ENCODE results near the gene CCDC102B. TPM values are rescaled to one million over a fixed set of nuclear protein-coding genes. Genes with fewer than 3 reads are reported as not detected.

Gene CCDC102B
- total and polyA plus RNA-seq, 2 of the 8 experiments (the other 6 are each of a cell fraction or from before 2014, with no cell fraction given) = 0.80 to 1.1 TPM

DNA sequence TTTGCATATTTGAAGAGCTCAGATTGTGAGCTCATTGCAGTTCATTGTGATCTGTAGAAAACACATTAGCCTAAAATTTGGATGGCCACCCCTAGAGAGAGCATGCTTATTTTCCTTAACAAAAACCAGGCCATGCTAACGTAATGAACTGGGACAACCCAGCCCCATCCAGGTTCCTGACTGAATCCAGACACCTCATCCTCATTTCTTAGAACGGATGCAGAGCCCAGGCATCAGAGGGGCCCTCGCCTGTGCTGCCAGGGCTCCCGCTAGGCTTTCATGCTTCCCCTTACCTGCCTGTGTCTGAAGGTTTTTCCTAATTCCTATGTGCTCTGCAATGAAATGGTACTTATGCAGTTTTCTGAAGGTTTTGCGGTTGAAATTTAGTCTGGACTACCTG lies 171.1 kb downstream of the CCDC102B start:
- H3K79me2 ChIP-seq (ENCODE audit: control insufficient read depth in 1 of 2, insufficient read depth in 2 of 2, low read length in 2 of 2) = no peaks in the 10 kb centered on the region
- POLR2A ChIA-PET (ENCODE audit: partially characterized antibody) = no interaction called here
- H3K79me1 ChIP-seq (ENCODE audit: low read depth, low read length) = no peaks in the 10 kb centered on the region
- no peak overlapping the region for H3K56ac ChIP-seq (replicated peaks; ENCODE audit: insufficient read length, low read depth, low read length)
- no peak overlapping the region for H3K4me3 ChIP-seq (ENCODE audit: extremely low read depth in 1 of 4, insufficient read depth in 2 of 4, low read depth in 3 of 4, low read length in 4 of 4)
- no peak overlapping the region for H3K23ac ChIP-seq (ENCODE audit: insufficient read length)
- DNase-seq (ENCODE audit: low read depth in 1 of 2, low spot score in 2 of 2) (no peak), FAIRE-seq (no peak)
- H2BK15ac ChIP-seq (ENCODE audit: low read length) = no peak overlapping the region
- peaks cover 0 to 8% (median 4%) of the 10 kb centered on the region in 4 experiments; a peak in 3 of 7 replicates for H3K4me1 ChIP-seq (replicated peaks in 1 of 4; ENCODE audit: control insufficient read depth in 3 of 4, insufficient read depth in 4 of 4, low read length in 3 of 4)
- no peak overlapping the region for H2BK120ac ChIP-seq (replicated peaks; ENCODE audit: low read depth, low read length)
- no peak overlapping the region for H4K91ac ChIP-seq (replicated peaks; ENCODE audit: insufficient read length, low read length)
- no peaks in the 10 kb centered on the region for H3K36me3 ChIP-seq (ENCODE audit: control insufficient read depth in 2 of 4, insufficient read depth in 4 of 4, low read length in 3 of 4)
- H2BK5ac ChIP-seq (ENCODE audit: low read depth, low read length) = no peak overlapping the region
- H2BK20ac ChIP-seq (ENCODE audit: low read length) = no peak overlapping the region
- H3K23me2 ChIP-seq (ENCODE audit: low read depth, low read length) = no peaks in the 10 kb centered on the region
- H3K14ac ChIP-seq (ENCODE audit: insufficient read length) = no peak overlapping the region
- no peak overlapping the region for H4K8ac ChIP-seq (ENCODE audit: extremely low read depth, insufficient read depth, low read length)
- H4K5ac ChIP-seq (ENCODE audit: insufficient read length, low read depth, low read length) = no peak overlapping the region
- WGBS, 2 experiments (ENCODE audit: extremely low coverage in 1 of 2, insufficient coverage in 1 of 2, insufficient read length in 1 of 2, insufficient replicate concordance in 2 of 2, low coverage in 1 of 2, low lambda C conversion rate in 2 of 2, missing lambda C conversion rate in 1 of 2) = 91% methylated on average over 5 of the region's 5 CpGs; no CpG with 5 or more reads in 1 of the 2 experiments
- H3K4me2 ChIP-seq (ENCODE audit: insufficient read depth in 1 of 2, low read depth in 2 of 2, low read length in 2 of 2) = no peak overlapping the region
- H3K4ac ChIP-seq (replicated peaks; ENCODE audit: insufficient read length, low read depth, low read length) = no peak overlapping the region
- CTCF ChIA-PET (ENCODE audit: partially characterized antibody) = no interaction called here
- no peak overlapping the region for H2AFZ ChIP-seq (ENCODE audit: low read length)
- H3K9me3 ChIP-seq (ENCODE audit: insufficient read depth in 2 of 2, low read depth in 1 of 2, low read length in 1 of 2) = no peaks in the 10 kb centered on the region
- H3K27ac ChIP-seq (ENCODE audit: low read depth, low read length) = no peak overlapping the region
- H2BK12ac ChIP-seq (ENCODE audit: low read depth, low read length) = no peak overlapping the region
- H2AK5ac ChIP-seq (ENCODE audit: low read depth, low read length) = no peak overlapping the region
- H3K18ac ChIP-seq (ENCODE audit: extremely low read depth, low read length) = no peak overlapping the region
- H3K9ac ChIP-seq (replicated peaks in 1 of 4; ENCODE audit: extremely low read depth in 1 of 4, low read depth in 3 of 4, low read length in 3 of 4) = no peak overlapping the region
- no peaks in the 10 kb centered on the region for H4K20me1 ChIP-seq (replicated peaks in 1 of 2; ENCODE audit: control insufficient read depth in 1 of 2, insufficient read depth in 2 of 2, low read length in 2 of 2)
- peaks cover 0 to 2% (median 0%) of the 10 kb centered on the region in 4 experiments; a peak in 1 of 7 replicates for H3K27me3 ChIP-seq (replicated peaks in 1 of 4; ENCODE audit: control insufficient read depth in 3 of 4, extremely low read depth in 1 of 4, insufficient read depth in 3 of 4, low read length in 3 of 4)
- TF ChIP-seq TCF12 (IDR thresholded peaks at IDR 0.05; ENCODE audit: low read depth, low read length) (no peak), SAP30 (IDR thresholded peaks at IDR 0.05; ENCODE audit: insufficient read depth, insufficient replicate concordance, low read length) (no peak), GABPA (IDR thresholded peaks at IDR 0.05; ENCODE audit: borderline replicate concordance, insufficient read depth, low read length) (no peak), CTBP2 (IDR thresholded peaks at IDR 0.05; ENCODE audit: borderline replicate concordance, insufficient read depth, insufficient read length, low read length) (no peak), CEBPB (IDR thresholded peaks at IDR 0.05; ENCODE audit: low read depth, low read length) (no peak), RNF2 (IDR thresholded peaks at IDR 0.05; ENCODE audit: borderline replicate concordance, low read depth, low read length, missing control alignments, poor library complexity, severe bottlenecking) (no peak), EZH2 (IDR thresholded peaks at IDR 0.05; ENCODE audit: low read depth, low read length, severe bottlenecking) (no peak), RFX5 (IDR thresholded peaks at IDR 0.05; ENCODE audit: borderline replicate concordance, low read depth, low read length) (no peak)
